Astrocyte of the spinal cord (primary cell): ENCODE data around the gene CPLANE1.
"Not testable (repeated sequence)": the region's sequence is repeated elsewhere in the genome, so short reads cannot be mapped to it uniquely, and the experiment has no call there.

Experiments used
- DNase-seq: peaks from one replicate; pipeline ENCODE4 v3.0.0; 2011; ENCODE audit warnings: low read depth, low spot score
- H3K4me3 ChIP-seq: 2 replicates; pipeline ENCODE4 v1.5.1; 2011; ENCODE audit warnings: low read depth, mild to moderate bottlenecking, low read length, moderate library complexity
- in situ Hi-C: cut with HindIII; loops from 2 replicates; pipeline ENCODE4 v1.10.0; 2017; ENCODE audit warnings: low sequenced_read_pairs
- TF ChIP-seq, protein P1 (sequence below): IDR thresholded peaks from 2 replicates; pipeline ENCODE4 v1.5.1; 2012; ENCODE audit warnings: low read depth, mild to moderate bottlenecking, low read length, inconsistent platforms

The CPLANE1 gene

DNA sequence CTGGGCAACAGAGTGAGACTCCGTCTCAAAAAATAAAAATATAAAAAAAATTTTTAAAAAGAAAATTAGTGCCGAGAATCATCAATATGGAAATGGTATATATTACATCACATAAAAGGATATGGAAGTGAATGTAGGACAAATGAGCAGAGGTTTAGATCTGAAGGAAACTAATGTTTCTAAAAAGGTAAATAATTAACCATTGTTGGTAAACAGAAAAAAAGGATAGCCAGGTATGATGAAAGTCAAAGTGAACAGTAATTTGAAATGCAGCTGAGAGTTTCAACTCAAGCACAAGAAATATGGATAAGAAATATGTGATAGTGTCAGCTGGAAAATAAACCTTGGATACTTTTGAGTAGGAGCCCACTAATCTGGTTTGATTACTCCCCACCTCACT lies 76.2 kb downstream of the CPLANE1 start:
- no peak for DNase-seq
- TF ChIP-seq, protein P1, sequence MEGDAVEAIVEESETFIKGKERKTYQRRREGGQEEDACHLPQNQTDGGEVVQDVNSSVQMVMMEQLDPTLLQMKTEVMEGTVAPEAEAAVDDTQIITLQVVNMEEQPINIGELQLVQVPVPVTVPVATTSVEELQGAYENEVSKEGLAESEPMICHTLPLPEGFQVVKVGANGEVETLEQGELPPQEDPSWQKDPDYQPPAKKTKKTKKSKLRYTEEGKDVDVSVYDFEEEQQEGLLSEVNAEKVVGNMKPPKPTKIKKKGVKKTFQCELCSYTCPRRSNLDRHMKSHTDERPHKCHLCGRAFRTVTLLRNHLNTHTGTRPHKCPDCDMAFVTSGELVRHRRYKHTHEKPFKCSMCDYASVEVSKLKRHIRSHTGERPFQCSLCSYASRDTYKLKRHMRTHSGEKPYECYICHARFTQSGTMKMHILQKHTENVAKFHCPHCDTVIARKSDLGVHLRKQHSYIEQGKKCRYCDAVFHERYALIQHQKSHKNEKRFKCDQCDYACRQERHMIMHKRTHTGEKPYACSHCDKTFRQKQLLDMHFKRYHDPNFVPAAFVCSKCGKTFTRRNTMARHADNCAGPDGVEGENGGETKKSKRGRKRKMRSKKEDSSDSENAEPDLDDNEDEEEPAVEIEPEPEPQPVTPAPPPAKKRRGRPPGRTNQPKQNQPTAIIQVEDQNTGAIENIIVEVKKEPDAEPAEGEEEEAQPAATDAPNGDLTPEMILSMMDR, result no peak
- H3K4me3 ChIP-seq, result no peak overlapping the region
- in situ Hi-C loops, result no loop called here

DNA sequence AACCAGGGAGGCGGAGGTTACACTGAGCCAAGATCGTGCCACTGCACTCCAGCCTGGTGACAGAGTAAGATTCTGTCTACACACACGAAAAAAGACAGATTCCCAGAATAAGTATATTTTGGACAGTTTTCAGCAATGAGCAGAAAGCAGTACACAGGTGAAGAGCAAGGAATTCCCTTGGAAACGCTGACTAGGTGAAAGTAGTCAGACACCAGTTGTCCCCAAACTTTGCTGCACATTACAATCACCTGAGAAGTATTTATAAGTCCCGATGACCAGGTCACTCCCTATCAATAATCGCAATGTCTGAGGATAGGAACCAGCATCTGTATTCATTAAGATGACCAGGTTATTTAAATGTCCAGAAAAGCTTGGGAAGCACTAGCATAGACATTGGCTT lies 78.3 kb downstream of the CPLANE1 start:
- TF ChIP-seq, protein P1, result no peak
- in situ Hi-C loops, result no loop called here
- DNase-seq, result no peak
- no peak overlapping the region for H3K4me3 ChIP-seq

DNA sequence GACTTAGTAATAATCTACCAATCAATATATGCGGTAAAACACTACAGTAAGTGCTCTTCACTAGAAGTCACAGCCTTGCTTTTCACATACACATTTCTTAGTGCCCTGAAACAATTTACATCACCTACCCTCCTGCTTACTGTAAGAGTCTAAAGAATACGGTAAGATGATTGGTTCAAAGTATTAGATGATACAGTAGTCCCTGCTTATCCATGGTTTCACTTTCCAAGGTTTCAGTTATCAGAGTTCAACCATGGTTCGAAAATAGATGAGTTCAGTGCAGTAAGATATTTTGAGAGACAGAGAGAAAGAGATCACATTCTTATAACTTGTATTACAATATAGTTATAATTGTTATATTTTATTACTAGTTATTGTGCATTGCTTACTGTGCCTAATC lies 83.0 kb downstream of the CPLANE1 start:
- H3K4me3 ChIP-seq, result no peak overlapping the region
- in situ Hi-C loops, result no loop called here
- TF ChIP-seq, protein P1, result no peak
- no peak for DNase-seq

DNA sequence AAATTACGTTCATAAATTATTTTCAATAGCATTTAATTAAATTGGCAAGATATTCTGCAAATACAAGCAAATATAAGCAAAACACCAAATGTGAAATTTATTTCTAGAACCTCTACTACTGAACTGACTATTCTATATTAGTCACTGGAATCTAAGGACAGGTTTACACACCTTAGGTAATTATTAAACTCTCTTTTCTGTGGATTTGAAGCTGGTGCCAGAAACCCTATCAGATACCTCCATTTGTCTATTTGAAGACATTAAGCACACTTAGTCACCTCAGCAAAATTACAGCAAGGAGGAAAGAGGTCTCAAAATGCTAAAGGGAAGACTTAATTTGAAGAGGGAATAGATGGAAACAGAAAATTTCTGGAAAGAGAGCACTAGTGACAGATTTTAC lies 83.4 kb downstream of the CPLANE1 start:
- no peak for DNase-seq
- in situ Hi-C loops, result no loop called here
- TF ChIP-seq, protein P1, result no peak
- no peak overlapping the region for H3K4me3 ChIP-seq

DNA sequence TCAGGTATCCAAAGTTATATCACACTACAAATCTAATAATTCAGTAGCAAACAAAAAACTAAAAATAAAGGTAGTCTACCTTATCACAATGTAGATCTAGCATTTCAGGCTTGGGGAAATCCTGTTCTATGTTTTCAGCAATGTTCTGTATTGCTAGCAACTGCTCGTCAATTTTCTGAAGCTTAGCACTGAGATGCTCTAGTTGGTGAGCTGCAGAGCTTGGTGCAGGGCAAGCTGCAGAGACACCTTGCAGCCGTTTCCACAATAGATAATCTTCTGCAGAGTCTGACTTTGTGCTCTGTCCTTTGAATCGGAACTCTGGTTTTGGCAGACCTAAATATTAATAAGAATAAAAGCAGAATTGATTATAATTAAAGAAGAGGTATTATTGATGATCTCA lies 95.5 kb downstream of the CPLANE1 start:
- no peak for DNase-seq
- TF ChIP-seq, protein P1, result no peak
- in situ Hi-C loops, result no loop called here
- H3K4me3 ChIP-seq, result no peak overlapping the region

DNA sequence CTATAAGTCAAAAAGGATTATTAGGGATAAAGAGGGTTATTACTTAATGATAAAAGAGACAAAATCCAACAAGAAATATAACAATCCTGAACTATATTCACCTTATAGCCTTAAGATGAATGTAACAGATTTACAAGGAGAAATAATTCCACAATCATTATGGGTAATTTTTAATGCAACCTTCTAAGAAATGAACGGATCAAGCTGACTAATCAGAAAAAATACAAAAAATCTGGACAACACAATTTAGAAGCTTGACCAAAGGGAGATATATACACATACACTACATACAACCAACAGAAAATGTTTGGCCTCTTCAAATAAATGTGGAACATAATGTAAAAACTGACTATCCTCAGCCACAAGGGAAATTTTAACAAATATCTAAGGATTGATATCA lies 102.3 kb downstream of the CPLANE1 start:
- in situ Hi-C loops, result no loop called here
- no peak for DNase-seq
- TF ChIP-seq, protein P1, result no peak
- H3K4me3 ChIP-seq, result no peak overlapping the region

DNA sequence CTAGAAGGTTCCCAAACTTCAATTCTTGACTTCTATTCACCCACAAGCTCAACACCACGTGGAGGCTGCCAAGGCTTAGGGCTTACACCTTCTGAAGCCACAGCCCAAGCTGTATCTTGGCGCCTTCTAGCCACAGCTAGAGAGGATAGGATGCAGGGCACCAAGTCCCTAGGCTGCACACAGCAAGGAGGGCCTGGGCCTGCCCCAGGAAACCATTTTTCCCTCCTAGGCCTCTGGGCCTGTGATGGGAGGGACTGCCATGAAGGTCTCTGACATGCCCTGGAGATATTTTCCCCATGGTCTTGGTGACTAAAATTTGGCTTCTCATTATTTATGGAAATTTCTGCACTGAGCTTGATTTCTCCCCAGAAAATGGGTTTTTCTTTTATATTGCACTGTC lies 112.5 kb downstream of the CPLANE1 start:
- in situ Hi-C loops, result no loop called here

DNA sequence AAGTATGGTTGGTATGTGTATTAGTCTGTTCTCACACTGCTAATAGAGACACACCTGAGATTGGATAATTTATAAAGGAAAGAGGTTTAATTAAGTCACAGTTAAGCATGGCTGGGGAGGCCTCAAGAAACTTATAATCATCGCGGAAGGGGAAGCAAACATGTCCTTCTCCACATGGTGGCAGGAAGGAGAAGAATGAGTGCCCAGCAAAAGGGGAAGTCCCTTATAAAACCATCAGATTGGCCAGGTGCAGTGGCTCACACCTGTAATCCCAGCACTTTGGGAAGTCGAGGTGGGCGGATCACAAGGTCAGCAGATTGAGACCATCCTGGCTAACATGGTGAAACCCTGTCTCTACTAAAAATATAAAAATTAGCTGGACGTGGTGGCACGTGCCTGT lies 113.9 kb downstream of the CPLANE1 start:
- DNase-seq, in situ Hi-C loops, H3K4me3 ChIP-seq: not testable (repeated sequence)

More for the DNA sequence above, 112.5 kb downstream of the CPLANE1 start:
- TF ChIP-seq, protein P1, result no peak
- no peak for DNase-seq
- no peak overlapping the region for H3K4me3 ChIP-seq
